Inflammatory macrophage treated with lipopolysaccharide for 1 hour (primary cell): Measurements from ENCODE around the gene DEFB127.
"Not testable (repeated sequence)": the region's sequence is repeated elsewhere in the genome, so short reads cannot be mapped to it uniquely, and the experiment has no call there.

ENCODE experiments used
- DNase-seq, 2 donors: peaks; one replicate each; pipeline ENCODE4 v3.0.0-alpha.2; 2020 to 2022

DEFB127 gene, protein sequence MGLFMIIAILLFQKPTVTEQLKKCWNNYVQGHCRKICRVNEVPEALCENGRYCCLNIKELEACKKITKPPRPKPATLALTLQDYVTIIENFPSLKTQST

DNA sequence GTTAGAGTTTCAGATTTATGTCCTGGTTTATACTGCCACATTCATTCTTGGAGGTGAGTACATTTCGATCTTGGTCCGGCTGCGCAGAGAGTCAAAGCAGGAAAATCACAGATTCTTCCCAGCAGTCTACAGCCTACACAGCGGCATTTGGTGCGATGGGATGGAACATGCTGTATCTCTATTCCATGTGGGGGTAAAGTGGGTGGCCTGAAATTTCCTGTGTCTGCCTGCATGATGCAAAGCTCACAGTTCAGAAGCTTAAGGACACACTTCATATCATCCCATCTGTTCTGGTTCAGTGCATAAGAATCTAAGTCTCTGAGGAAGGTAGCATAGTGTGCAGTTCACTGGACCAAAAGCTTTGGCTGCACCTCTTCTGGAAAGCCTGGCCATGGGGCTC lies at the start of gene DEFB127:
DEFB127 (plus strand) TSS at position 301 of the 400 bp plus-strand sequence; CDS start at position 392, 91 bp downstream.
- DNase-seq: no peak

DNA sequence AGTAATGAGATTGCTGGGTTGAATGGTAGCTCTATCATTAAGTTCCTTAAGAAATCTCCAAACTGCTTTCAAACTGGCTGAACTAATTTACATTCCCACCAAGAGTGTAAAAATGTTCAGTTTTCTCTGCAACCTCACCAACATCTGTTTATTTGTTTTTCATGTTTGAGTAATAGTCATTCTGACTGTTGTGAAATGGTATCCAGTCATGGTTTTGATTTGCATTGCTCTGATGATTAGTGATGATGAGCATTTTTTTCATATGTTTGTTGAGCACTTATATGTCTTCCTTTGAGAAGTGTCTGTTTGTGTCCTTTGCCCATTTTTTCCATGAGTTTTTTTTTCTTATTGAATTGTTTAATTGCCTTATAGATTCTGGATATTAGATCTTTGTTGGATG lies 44.9 kb upstream of the DEFB127 start:
- no peak for DNase-seq

GRCh38 chr20:117518-117917 lies 39.7 kb upstream of the DEFB127 start:
- DNase-seq: no peak

- DNase-seq: not testable (repeated sequence)
Observed at GRCh38 chr20:129786-130323, 27.4 kb upstream of the DEFB127 start.

GRCh38 chr20:137668-138490 lies 19.4 kb upstream of the DEFB127 start:
- DNase-seq: peak in 1 of 2 donors; percentile 23

- no peak for DNase-seq
Observed at GRCh38 chr20:142290-142689, 15.0 kb upstream of the DEFB127 start, which contains the start of gene DEFB126. Gene DEFB126 (plus strand): TSS chr20:142590. CDS start chr20:142629, 39 bp downstream.

DNA sequence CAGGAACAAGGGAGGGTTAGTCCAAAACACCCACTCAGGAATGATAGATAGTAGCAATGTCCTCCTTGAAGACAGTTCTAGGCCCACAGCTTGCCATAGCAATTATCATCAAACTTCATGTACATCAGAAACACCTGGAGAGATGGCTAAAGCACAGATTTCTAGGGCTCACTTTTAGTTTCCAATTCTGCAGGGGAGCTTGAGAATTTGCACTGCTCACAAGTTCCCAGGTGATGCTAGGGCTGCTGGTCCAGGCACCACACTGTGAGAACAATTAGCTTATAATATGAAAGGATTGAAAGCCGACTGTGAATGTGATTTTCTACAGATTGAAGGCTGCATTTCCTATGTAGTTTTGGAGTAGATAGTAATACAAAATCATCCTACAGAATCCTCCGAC lies 11.4 kb upstream of the DEFB127 start:
- no peak for DNase-seq

DNA sequence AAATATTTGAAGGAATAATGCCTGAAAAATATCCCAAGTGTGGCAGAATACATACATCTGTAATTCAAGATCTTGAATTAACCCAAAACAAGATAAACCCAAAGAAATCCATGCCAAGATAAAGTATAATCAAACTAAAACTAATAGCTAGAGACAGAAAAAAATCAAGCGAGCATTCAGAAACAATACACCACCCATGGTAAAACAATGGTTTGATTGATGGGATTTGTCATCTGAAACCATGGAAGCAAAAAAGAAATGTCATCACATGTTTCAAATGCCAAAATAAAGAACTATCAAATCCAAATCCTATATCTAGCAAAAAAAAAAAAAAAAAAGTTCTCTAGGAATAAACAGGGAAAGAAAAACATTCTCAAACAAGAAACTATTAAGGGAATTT lies 5.1 kb upstream of the DEFB127 start:
- no peak for DNase-seq

DNA sequence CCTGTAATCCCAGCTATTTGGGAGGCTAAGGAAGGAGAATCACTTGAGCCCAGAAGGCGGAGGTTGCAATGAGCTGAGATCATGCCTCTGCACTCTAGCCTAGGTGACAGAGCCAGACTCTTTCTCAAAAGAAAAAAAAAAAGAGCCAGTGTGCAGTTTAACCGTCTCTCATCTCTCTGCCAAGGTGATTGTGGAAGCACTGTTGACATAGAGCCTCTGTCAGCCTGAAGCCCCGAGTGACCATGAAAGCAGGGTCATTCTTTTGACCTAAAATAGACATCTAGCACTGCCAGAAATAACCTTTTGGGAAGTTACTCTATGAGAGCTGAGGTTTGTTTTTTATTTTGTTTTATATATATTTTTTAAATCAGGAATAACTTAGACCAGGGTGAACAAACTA lies 7.4 kb downstream of the DEFB127 start:
- DNase-seq: no peak

GRCh38 chr20:168876-169275 lies 11.6 kb downstream of the DEFB127 start:
- no peak for DNase-seq

GRCh38 chr20:184288-184687 lies 27.0 kb downstream of the DEFB127 start:
- no peak for DNase-seq

DNA sequence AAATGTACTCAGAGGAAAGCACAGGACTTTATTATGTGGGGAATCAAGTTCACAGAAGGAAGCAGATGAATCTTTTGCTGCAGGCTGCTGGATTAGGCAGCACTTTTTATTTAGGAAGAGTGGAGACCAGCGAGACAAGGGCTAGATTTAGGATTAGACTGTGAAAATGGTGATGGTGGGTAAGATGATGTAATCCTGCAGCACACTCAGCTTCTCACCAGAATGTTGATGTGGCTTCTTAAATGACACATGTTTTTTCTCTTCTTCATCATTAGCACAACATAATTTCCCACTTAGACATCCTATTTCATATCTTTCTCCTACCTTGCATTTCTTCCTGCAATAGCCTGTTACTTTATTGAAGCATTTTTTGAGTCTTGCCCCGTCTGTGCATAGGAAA lies 30.5 kb downstream of the DEFB127 start:
- DNase-seq: no peak

- DNase-seq: no peak
Observed at GRCh38 chr20:189611-190010, 32.4 kb downstream of the DEFB127 start, which contains the start of gene DEFB128. Gene DEFB128 (minus strand): TSS chr20:189711. CDS start chr20:189623, 88 bp downstream.

DNA sequence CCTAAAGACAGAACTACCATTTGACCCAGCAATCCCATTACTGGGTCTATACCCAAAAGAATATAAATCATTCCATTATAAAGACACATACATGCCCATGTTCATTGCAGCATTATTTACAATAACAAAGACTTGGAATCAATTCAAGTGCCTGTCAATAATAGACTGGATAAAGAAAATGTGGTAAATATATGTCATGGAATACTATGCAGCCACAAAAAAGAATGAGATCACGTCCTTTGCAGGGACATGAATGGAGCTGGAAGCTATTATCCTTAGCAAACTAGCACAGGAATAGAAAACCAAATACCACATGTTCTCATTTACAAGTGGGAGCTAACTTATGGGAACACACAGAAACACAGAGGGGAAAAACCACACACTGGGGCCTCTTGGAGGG lies 41.0 kb downstream of the DEFB127 start:
- DNase-seq: no peak

DNA sequence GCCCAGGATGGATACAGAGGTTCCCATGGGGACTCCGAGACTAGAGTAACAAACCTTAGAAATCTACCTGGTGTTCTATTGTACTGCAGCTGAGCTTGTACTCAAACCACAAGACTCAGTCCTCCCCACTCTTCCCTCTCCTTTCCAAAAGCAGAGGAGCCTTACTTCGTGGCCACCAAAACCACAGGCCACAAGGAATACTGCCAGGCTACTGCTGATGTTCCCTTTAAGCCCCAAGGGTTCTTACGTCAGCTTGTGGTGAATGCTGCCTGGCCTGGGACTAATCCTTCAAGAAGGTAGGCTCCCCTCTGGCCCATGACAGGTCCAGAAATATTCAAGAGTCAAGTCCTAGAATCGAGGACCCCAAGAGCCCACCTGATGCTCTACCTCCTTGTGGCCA lies 42.7 kb downstream of the DEFB127 start:
- DNase-seq: no peak

DNA sequence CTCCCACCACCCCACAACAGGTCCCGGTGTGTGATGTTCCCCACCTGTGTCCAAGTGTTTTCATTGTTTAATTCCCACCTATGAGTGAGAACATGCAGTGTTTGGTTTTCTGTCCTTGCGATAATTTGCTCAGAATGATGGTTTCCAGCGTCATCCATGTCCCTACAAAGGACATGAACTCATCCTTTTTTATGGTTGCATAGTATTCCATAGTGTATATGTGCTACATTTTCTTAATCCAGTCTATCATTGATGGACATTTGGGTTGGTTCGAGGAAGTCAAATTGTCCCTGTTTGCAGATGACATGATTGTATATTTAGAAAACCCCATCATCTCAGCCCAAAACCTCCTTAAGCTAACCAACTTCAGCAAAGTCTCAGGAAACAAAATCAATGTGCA lies 46.4 kb downstream of the DEFB127 start:
- not testable (repeated sequence) for DNase-seq
